ENCODE measurements around the gene NXPH3.
"Not testable (repeated sequence)": the region's sequence is repeated elsewhere in the genome, so short reads cannot be mapped to it uniquely, and the experiment has no call there.

The NXPH3 gene

GRCh38 chr17:49548051-49548505, 27.6 kb upstream of the NXPH3 start:
- no peak overlapping the region for H3K4me3 ChIP-seq (ENCODE audit: severe bottlenecking)
- no peak for ATAC-seq (ENCODE audit: low read depth)
- H3K27ac ChIP-seq (ENCODE audit: poor library complexity, severe bottlenecking), result no peak overlapping the region
- H3K4me1 ChIP-seq (ENCODE audit: insufficient read depth, poor library complexity, severe bottlenecking), result peaks cover 3% of the 10 kb centered on the region
- no peak for TF ChIP-seq CTCF (IDR thresholded peaks at IDR 0.05; ENCODE audit: poor library complexity, severe bottlenecking)
- H3K36me3 ChIP-seq (ENCODE audit: low read depth), result no peaks in the 10 kb centered on the region
- no peaks in the 10 kb centered on the region for H3K9me3 ChIP-seq (ENCODE audit: severe bottlenecking)
- no peaks in the 10 kb centered on the region for H3K27me3 ChIP-seq (ENCODE audit: insufficient read depth, poor library complexity, severe bottlenecking)
- DNase-seq (ENCODE audit: low spot score), result no peak

- H3K27me3 ChIP-seq (ENCODE audit: insufficient read depth, poor library complexity, severe bottlenecking), result no peaks in the 10 kb centered on the region
- H3K9me3 ChIP-seq (ENCODE audit: severe bottlenecking), result no peaks in the 10 kb centered on the region
- peaks cover 3% of the 10 kb centered on the region for H3K4me1 ChIP-seq (ENCODE audit: insufficient read depth, poor library complexity, severe bottlenecking)
- H3K36me3 ChIP-seq (ENCODE audit: low read depth), result no peaks in the 10 kb centered on the region
- peak; percentile 75 for TF ChIP-seq CTCF (IDR thresholded peaks at IDR 0.05; ENCODE audit: poor library complexity, severe bottlenecking)
- DNase-seq (ENCODE audit: low spot score), result no peak
- ATAC-seq (ENCODE audit: low read depth), result peak; percentile 65
- no peak overlapping the region for H3K4me3 ChIP-seq (ENCODE audit: severe bottlenecking)
- H3K27ac ChIP-seq (ENCODE audit: poor library complexity, severe bottlenecking), result no peak overlapping the region
These were observed 27.0 kb upstream of the NXPH3 start for GRCh38 chr17:49548506-49549310.

- ATAC-seq (ENCODE audit: low read depth) (no peak), DNase-seq (ENCODE audit: low spot score) (no peak)
- peaks cover 3% of the 10 kb centered on the region for H3K4me1 ChIP-seq (ENCODE audit: insufficient read depth, poor library complexity, severe bottlenecking)
- no peak overlapping the region for H3K4me3 ChIP-seq (ENCODE audit: severe bottlenecking)
- TF ChIP-seq CTCF (IDR thresholded peaks at IDR 0.05; ENCODE audit: poor library complexity, severe bottlenecking), result no peak
- no peaks in the 10 kb centered on the region for H3K27me3 ChIP-seq (ENCODE audit: insufficient read depth, poor library complexity, severe bottlenecking)
- no peak overlapping the region for H3K27ac ChIP-seq (ENCODE audit: poor library complexity, severe bottlenecking)
- H3K9me3 ChIP-seq (ENCODE audit: severe bottlenecking), result no peaks in the 10 kb centered on the region
- H3K36me3 ChIP-seq (ENCODE audit: low read depth), result no peaks in the 10 kb centered on the region
These were observed 26.4 kb upstream of the NXPH3 start for GRCh38 chr17:49549311-49549605.

- DNase-seq (ENCODE audit: low spot score) (no peak), ATAC-seq (ENCODE audit: low read depth) (no peak)
- TF ChIP-seq CTCF (IDR thresholded peaks at IDR 0.05; ENCODE audit: poor library complexity, severe bottlenecking), result no peak
- Histone ChIP-seq H3K4me1 (ENCODE audit: insufficient read depth, poor library complexity, severe bottlenecking) (peaks cover 3% of the 10 kb centered on the region), H3K4me3 (ENCODE audit: severe bottlenecking) (no peak overlapping the region), H3K36me3 (ENCODE audit: low read depth) (no peaks in the 10 kb centered on the region), H3K9me3 (ENCODE audit: severe bottlenecking) (no peaks in the 10 kb centered on the region), H3K27me3 (ENCODE audit: insufficient read depth, poor library complexity, severe bottlenecking) (no peaks in the 10 kb centered on the region), H3K27ac (ENCODE audit: poor library complexity, severe bottlenecking) (no peak overlapping the region)
These were observed 25.7 kb upstream of the NXPH3 start for GRCh38 chr17:49549691-49550678.

- not testable (repeated sequence) for H3K9me3 ChIP-seq (ENCODE audit: severe bottlenecking); H3K27ac ChIP-seq (ENCODE audit: poor library complexity, severe bottlenecking); ATAC-seq (ENCODE audit: low read depth); H3K4me1 ChIP-seq (ENCODE audit: insufficient read depth, poor library complexity, severe bottlenecking); H3K27me3 ChIP-seq (ENCODE audit: insufficient read depth, poor library complexity, severe bottlenecking); H3K4me3 ChIP-seq (ENCODE audit: severe bottlenecking); DNase-seq (ENCODE audit: low spot score); H3K36me3 ChIP-seq (ENCODE audit: low read depth)
These were observed 24.9 kb upstream of the NXPH3 start for GRCh38 chr17:49550764-49551163.
